ENCODE data around the gene APP.

The APP gene

DNA sequence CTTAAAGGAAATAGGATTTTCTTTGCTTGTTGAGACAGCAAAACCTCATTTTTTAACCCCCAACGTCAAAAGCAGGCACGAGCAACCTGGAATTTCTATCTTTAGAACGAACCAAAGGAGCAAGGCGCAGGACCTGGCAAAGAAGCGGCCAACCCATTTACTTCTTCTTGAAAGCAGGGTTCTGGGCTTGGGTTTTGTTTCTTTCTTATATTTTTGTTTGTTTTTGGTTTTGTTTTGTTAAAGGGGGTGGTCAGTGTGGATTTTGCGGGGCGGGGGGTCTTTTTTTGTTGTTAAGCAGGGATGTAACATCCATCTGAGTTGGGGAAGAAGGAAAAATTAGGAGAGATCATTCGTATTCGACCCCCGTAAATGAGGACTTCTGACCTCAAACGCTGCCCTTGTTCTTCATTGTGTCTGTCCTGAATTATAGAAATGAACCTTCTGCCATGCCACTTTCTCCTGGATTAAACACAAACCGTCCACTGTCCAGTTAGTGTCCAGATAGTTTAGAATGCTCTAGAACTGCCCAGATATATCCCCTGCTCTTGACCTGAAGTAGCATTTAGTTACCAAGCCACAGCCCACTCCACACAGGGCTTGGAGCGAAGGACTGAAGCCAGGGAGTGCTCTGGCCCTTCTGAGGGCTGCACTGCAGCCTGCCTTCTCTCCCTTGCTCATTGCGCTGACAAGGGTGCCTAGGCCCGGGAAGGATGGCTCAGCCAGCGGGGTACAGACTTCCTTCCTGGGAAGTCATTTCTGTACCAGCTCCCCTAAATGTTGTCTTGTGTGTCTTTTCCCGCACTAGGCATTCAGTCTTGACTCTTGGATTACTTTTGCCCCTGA is 909 bp upstream of the APP start (continued):
- TF ChIP-seq, protein P1, sequence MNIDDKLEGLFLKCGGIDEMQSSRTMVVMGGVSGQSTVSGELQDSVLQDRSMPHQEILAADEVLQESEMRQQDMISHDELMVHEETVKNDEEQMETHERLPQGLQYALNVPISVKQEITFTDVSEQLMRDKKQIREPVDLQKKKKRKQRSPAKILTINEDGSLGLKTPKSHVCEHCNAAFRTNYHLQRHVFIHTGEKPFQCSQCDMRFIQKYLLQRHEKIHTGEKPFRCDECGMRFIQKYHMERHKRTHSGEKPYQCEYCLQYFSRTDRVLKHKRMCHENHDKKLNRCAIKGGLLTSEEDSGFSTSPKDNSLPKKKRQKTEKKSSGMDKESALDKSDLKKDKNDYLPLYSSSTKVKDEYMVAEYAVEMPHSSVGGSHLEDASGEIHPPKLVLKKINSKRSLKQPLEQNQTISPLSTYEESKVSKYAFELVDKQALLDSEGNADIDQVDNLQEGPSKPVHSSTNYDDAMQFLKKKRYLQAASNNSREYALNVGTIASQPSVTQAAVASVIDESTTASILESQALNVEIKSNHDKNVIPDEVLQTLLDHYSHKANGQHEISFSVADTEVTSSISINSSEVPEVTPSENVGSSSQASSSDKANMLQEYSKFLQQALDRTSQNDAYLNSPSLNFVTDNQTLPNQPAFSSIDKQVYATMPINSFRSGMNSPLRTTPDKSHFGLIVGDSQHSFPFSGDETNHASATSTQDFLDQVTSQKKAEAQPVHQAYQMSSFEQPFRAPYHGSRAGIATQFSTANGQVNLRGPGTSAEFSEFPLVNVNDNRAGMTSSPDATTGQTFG (tag by site-specific recombination; IDR thresholded peaks at IDR 0.05; ENCODE audit: borderline replicate concordance), result no peak
- TF ChIP-seq, protein P2, sequence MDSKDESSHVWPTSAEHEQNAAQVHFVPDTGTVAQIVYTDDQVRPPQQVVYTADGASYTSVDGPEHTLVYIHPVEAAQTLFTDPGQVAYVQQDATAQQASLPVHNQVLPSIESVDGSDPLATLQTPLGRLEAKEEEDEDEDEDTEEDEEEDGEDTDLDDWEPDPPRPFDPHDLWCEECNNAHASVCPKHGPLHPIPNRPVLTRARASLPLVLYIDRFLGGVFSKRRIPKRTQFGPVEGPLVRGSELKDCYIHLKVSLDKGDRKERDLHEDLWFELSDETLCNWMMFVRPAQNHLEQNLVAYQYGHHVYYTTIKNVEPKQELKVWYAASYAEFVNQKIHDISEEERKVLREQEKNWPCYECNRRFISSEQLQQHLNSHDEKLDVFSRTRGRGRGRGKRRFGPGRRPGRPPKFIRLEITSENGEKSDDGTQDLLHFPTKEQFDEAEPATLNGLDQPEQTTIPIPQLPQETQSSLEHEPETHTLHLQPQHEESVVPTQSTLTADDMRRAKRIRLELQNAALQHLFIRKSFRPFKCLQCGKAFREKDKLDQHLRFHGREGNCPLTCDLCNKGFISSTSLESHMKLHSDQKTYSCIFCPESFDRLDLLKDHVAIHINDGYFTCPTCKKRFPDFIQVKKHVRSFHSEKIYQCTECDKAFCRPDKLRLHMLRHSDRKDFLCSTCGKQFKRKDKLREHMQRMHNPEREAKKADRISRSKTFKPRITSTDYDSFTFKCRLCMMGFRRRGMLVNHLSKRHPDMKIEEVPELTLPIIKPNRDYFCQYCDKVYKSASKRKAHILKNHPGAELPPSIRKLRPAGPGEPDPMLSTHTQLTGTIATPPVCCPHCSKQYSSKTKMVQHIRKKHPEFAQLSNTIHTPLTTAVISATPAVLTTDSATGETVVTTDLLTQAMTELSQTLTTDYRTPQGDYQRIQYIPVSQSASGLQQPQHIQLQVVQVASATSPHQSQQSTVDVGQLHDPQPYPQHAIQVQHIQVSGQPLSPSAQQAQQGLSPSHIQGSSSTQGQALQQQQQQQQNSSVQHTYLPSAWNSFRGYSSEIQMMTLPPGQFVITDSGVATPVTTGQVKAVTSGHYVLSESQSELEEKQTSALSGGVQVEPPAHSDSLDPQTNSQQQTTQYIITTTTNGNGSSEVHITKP (tag by site-specific recombination; IDR thresholded peaks at IDR 0.05), result peak; percentile 63
- TF ChIP-seq, protein P3, sequence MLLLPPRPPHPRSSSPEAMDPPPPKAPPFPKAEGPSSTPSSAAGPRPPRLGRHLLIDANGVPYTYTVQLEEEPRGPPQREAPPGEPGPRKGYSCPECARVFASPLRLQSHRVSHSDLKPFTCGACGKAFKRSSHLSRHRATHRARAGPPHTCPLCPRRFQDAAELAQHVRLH (tag by site-specific recombination; IDR thresholded peaks at IDR 0.05), result no peak
- no peak for TF ChIP-seq ZNF521 (tag by site-specific recombination; IDR thresholded peaks at IDR 0.05)
- TF ChIP-seq ZNF488 (tag by site-specific recombination; IDR thresholded peaks at IDR 0.05), result no peak
- no peak for TF ChIP-seq ZNF280C (tag by site-specific recombination; IDR thresholded peaks at IDR 0.05)

DNA sequence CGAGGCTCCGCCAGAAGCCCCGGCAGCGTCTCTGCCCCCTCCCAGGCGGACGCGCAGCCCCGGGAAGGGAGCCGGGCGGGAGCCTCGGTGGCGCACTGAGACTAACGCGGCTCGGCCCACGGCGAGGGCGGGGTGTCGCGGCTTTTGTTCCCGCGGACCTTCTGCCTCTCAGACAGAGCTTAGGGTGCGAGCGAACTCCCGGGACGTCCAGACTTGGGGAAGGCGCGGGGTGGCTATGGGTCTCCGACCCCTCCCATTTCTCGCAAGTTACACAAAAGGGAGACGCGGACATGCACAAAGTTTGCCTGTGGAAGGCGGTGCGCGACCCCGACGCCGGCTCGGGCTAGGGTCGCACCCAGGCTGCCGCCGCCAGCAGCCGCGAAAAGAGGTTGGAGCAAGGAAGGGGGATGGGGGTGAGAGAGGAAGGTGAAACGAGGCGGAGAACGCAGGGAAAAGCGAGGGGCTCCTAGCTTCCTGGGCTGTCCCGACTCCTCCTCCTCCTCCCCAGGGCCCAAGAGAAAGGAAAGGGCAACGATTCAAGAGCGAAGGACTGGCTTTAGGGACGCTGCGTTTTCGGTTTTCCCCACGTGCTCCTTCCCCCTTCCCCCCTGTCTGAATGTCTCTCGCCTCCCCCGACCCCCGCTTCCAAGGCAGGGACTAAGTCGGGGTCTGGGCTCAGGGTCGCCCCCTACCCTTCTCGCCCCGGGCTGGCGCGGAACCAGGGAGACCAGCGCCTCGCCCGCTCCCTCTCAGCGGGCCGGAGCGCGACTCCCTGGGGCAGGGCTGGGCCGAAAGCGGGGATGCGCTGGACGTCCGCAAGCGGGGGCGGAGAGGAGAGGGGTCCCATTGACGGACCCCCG is 729 bp downstream of the APP start:
- CTCF ChIA-PET, result interaction anchor here (0.6 to 1.5 kb wide), 12 partner anchors 15 to 547 kb away, joined by 3 to 7 read pairs (median 4); no protein-coding TSS in a partner anchor
- H3K27ac ChIP-seq (ENCODE audit: extremely low read depth, low read depth, low read length), result peak overlapping the region; percentile 93
- H3K4me1 ChIP-seq (ENCODE audit: control insufficient read depth, insufficient read depth, low read length), result peaks cover 28% of the 10 kb centered on the region
- no peaks in the 10 kb centered on the region for H3K36me3 ChIP-seq (ENCODE audit: control insufficient read depth in 2 of 2, insufficient read depth in 1 of 2, low read length in 2 of 2)
- POLR2A ChIA-PET, result interaction anchor here (0.7 to 1.3 kb wide), 3 partner anchors 21 to 53 kb away, joined by 3 to 5 read pairs (median 4); no protein-coding TSS in a partner anchor
- H3K9me3 ChIP-seq (ENCODE audit: control insufficient read depth, insufficient read depth, low read depth, low read length), result no peaks in the 10 kb centered on the region
- H3K4me3 ChIP-seq (ENCODE audit: low read depth, low read length), result peak overlapping the region; percentile 91
- TF ChIP-seq ZNF544 (tag by site-specific recombination; IDR thresholded peaks at IDR 0.05), result no peak
- peak; percentile 49 for TF ChIP-seq ZIC2 (tag by site-specific recombination; IDR thresholded peaks at IDR 0.05)
- no peak for TF ChIP-seq GLI2 (tag by site-specific recombination; IDR thresholded peaks at IDR 0.05; ENCODE audit: borderline replicate concordance, low read depth)
- no peak for TF ChIP-seq ZNF558 (tag by site-specific recombination; IDR thresholded peaks at IDR 0.05)
- TF ChIP-seq KLF7 (tag by site-specific recombination; IDR thresholded peaks at IDR 0.05; ENCODE audit: borderline replicate concordance), result no peak
- TF ChIP-seq KLF9 (tag by site-specific recombination; IDR thresholded peaks at IDR 0.05; ENCODE audit: low read depth), result 0 out of 2 replicates have a peak, but pooled peaks have one; percentile 9
- TF ChIP-seq ZNF202 (tag by site-specific recombination; IDR thresholded peaks at IDR 0.05; ENCODE audit: borderline replicate concordance), result no peak
- TF ChIP-seq ZSCAN5A (tag by site-specific recombination; IDR thresholded peaks at IDR 0.05), result no peak
- TF ChIP-seq OSR2 (tag by site-specific recombination; IDR thresholded peaks at IDR 0.05), result no peak
- TF ChIP-seq KLF1 (tag by site-specific recombination; IDR thresholded peaks at IDR 0.05), result no peak
- no peak for TF ChIP-seq ZNF639 (tag by site-specific recombination; IDR thresholded peaks at IDR 0.05)
- TF ChIP-seq TCF7L2 (IDR thresholded peaks at IDR 0.05; ENCODE audit: borderline replicate concordance, low read depth, low read length), result no peak
- 0 out of 2 replicates have a peak, but pooled peaks have one; percentile 9 for TF ChIP-seq KLF8 (tag by site-specific recombination; IDR thresholded peaks at IDR 0.05)
- no peak for TF ChIP-seq ZNF112 (tag by site-specific recombination; IDR thresholded peaks at IDR 0.05)

Measured in HEK293 (cell line).